Right ventricle myocardium inferior (tissue), 1 donor: ENCODE results near the gene KLK6. TPM values are rescaled to one million over a fixed set of nuclear protein-coding genes. Genes with fewer than 3 reads are reported as not detected.

Experiments used
- ATAC-seq: fragments of 200-7000 bp; cut with Tn5 transposase; one replicate; pipeline ENCODE4 v1.9.1; 2020; ENCODE audit warnings: mild to moderate bottlenecking, moderate library complexity
- DNase-seq: peaks from one replicate; pipeline ENCODE4 v3.0.0; 2021; ENCODE audit errors: missing footprints
- intact Hi-C: fragments of 100-400 bp; cut with DNase I; formaldehyde crosslinking; loops from one replicate; pipeline ENCODE4 v1.11.0; 2022
- total RNA-seq: library from RNA; stranded (reverse); fragmentation: NEBNext Ultra II Directional; extraction: Animal tissue kit (Norgen Biotek cat#: 25700); gene quantifications from one replicate; pipeline ENCODE4 v1.2.1, GENCODE V29; 2021
- donor health status: DM: no; HTN: yes; CAD: no; lungs with severe emphysema.

Gene KLK6
- total RNA-seq, 1 donor from 2014 or later = not detected

DNA sequence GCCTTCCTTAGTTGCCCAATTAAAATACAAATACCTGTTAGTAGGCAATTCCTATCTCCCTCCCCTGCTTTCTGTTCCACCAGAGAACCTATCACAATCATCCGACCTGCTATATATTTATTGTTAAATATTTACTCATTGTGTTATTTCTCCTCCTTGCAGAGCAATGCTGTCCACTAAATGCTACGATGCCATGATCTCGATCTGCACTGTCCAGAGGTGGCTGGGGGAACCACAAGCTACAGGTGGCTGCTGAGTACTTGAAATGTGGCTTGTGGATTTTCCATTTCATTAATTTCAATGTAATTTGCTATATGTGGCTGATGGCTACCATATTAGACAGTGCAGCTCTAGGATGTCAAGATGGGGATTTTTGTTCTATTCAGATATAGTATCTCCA lies 5.1 kb downstream of the KLK6 start:
- intact Hi-C loops = no loop called here
- DNase-seq (no peak), ATAC-seq (no peak)

DNA sequence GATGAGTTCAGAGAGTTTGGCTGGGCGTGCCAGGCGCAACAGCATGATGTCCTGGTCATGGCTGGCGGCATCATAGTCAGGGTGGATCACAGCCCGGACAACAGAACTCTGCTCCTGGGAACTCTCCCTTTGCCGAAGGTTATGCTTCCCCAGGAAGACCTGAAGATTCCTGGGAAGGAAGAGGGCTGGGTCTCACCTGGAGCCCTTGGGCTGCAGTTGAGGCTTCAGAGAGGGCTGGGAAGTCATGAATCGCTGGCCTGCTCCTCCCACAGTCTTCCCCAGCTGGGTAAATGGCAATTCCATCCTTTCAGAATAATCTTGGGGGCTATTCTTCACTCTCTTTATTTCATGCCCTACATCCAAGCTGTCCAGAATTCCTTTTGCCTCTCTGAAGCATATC lies 6.0 kb downstream of the KLK6 start:
- no peak for DNase-seq
- no peak for ATAC-seq
- intact Hi-C loops = no loop called here

GRCh38 chr19:50962245-50962644 lies 7.1 kb downstream of the KLK6 start:
- ATAC-seq (no peak), DNase-seq (no peak)
- intact Hi-C loops = no loop called here

GRCh38 chr19:50959731-50960500 lies 9.5 kb downstream of the KLK6 start:
- intact Hi-C loops = no loop called here
- DNase-seq (no peak), ATAC-seq (no peak)

DNA sequence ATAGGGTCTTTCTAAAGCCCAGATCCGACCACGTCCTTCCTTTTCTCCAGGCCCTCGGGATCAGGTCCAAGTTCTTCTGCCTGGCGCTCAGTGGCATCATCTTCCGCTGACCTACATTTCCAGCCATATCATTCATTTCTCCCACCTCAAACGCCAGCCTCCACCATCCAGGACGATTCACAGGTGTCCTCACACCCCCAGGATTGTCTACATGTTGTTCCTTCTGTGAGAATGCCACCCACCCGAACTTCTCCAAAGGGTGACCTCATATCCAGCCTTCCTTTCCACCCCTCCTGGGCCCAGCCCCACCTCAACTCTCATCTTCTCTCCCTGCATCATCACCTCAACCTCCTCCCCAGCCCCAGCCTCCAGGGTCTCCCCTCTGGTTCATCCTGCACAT lies 11.8 kb downstream of the KLK6 start:
- intact Hi-C loops = no loop called here
- no peak for ATAC-seq
- DNase-seq = no peak

- intact Hi-C loops = no loop called here
- ATAC-seq (no peak), DNase-seq (no peak)
These were observed 16.5 kb downstream of the KLK6 start, which contains the start of gene KLK5 for GRCh38 chr19:50952910-50953309. KLK5 (minus strand) TSS chr19:50953038; CDS start chr19:50952657, 381 bp downstream.

DNA sequence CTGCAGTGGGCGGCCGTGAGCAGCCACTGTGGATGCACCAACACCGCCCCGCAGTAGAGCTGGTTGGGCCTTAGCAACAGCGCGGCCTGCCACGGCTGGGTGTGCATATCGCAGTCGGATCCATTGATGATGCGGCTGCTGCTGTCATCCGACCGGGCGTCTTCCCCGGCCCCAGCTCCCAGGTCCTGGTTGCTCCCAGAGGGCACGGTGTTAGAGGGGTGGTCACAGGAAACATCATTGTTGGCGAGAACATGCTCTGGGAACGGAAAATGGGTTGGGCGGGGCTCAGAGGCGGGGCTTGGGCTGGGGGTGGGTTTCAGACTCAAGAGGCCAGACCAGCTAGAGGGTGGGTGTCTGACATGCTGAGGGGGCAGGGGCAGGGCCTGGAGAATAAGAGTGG lies 19.5 kb downstream of the KLK6 start:
- intact Hi-C loops = no loop called here
- no peak for ATAC-seq
- no peak for DNase-seq

- intact Hi-C loops = no loop called here
- ATAC-seq (no peak), DNase-seq (no peak)
These were observed 22.3 kb downstream of the KLK6 start for GRCh38 chr19:50947123-50947522.

DNA sequence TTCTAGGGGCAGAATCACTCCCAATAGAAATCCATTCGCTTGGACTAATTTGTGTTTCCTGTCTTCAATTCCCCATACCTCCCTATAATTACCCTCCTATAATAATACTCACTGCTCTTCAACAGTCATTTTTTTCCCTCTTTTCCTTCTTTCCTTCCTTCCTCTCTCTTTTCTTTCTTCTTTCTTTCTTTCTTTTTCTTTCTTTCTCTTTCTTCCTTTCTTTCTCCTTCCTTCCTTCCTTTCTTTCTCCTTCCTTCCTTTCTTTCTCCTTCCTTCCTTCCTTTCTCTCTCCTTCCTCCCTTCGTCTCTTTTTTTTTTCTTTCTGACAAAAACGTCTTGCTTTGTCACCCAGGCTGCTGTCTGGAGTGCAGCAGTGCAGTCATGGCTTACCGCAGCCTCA lies 24.6 kb downstream of the KLK6 start:
- ATAC-seq = no peak
- intact Hi-C loops = no loop called here

GRCh38 chr19:50943074-50943828 lies 26.1 kb downstream of the KLK6 start:
- ATAC-seq (no peak), DNase-seq (no peak)
- intact Hi-C loops = no loop called here

More for the DNA sequence above, 24.6 kb downstream of the KLK6 start:
- no peak for DNase-seq

GRCh38 chr19:50939596-50939995 lies 29.8 kb downstream of the KLK6 start:
- DNase-seq (no peak), ATAC-seq (no peak)
- intact Hi-C loops = no loop called here

DNA sequence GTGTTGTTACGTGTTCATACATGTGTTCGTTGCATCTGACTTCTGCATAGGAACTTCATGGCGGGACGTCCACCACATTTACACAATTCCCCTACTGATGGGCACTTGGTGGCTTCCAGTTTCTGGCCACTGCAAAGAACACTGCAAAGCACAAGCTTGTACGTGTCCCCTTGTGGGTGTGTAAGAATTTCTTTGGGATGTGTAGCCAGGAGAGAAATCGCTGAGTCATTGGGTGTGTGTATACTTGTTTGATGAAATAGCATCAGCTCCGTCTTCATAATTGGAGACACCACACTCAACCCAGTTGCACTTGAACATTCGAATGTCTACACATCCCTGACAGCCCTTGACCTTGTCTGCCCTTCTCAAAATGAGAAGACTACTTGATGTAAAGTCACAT lies 35.8 kb downstream of the KLK6 start:
- DNase-seq = no peak
- intact Hi-C loops = loop anchor here (5.0 kb wide), 1 partner anchor 159 kb away; no protein-coding TSS in a partner anchor

DNA sequence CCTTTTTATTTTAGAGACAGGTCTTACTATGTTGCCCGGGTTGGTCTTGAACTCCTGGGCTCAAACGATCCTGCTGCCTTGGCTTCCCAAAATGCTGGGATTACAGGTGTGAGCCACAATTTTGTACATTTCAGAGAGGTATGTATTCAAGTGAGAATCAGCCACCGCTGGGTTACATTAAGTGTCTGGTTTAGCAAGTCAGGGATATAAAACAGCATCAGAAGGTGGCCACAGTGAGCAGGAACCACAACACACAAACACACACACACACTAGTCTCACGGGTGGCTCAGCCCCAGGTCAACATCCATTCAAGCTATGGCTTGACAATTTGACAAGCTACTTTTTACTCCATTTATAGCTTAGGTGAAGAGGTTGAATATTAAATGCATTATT lies 36.7 kb downstream of the KLK6 start:
- ATAC-seq = no peak
- intact Hi-C loops = loop anchor here (5.0 kb wide), 1 partner anchor 160 kb away; no protein-coding TSS in a partner anchor

More for the DNA sequence above, 35.8 kb downstream of the KLK6 start:
- ATAC-seq = no peak

GRCh38 chr19:50932018-50932689 lies 37.2 kb downstream of the KLK6 start:
- intact Hi-C loops = loop anchor here (5.0 kb wide), 1 partner anchor 160 kb away; no protein-coding TSS in a partner anchor
- ATAC-seq (no peak), DNase-seq (no peak)

More for the DNA sequence above, 36.7 kb downstream of the KLK6 start:
- DNase-seq = no peak

GRCh38 chr19:50931023-50931422 lies 38.4 kb downstream of the KLK6 start:
- DNase-seq (no peak), ATAC-seq (no peak)
- intact Hi-C loops = loop anchor here (2.0 to 5.0 kb wide), 2 partner anchors 161 to 238 kb away; no protein-coding TSS in a partner anchor

GRCh38 chr19:50928831-50929230 lies 40.6 kb downstream of the KLK6 start:
- ATAC-seq (no peak), DNase-seq (no peak)
- intact Hi-C loops = loop anchor here (10.0 kb wide), 1 partner anchor 564 kb away; the partner anchor contains the start of gene NAPSA

DNA sequence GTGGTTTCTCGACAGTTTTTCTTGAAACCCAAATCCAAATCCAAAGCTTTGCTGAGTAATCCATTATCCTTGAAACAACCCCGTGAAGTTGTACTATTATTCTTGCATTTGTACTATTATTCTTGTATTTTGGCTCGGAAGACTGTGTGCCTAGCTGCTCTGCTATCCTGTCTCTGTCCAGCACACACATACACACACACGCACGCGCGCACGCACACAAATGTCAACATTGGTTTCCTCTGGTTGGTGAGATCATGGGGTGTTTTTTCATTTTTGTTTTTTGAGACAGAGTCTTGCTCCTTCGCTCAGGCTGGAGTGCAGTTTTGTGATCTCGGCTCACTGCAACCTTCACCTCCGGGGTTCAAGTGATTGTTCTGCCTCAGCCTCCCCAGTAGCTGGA lies 43.2 kb downstream of the KLK6 start:
- no peak for ATAC-seq
- no peak for DNase-seq

GRCh38 chr19:50925734-50926133 lies 43.7 kb downstream of the KLK6 start:
- intact Hi-C loops = loop anchor here (10.0 kb wide), 1 partner anchor 561 kb away; the partner anchor contains the start of gene NAPSA
- DNase-seq = no peak

More for the DNA sequence above, 43.2 kb downstream of the KLK6 start:
- intact Hi-C loops = loop anchor here (10.0 kb wide), 1 partner anchor 561 kb away; the partner anchor contains the start of gene NAPSA

GRCh38 chr19:50924586-50924985 lies 44.8 kb downstream of the KLK6 start:
- no peak for ATAC-seq
- intact Hi-C loops = loop anchor here (10.0 kb wide), 1 partner anchor 560 kb away; the partner anchor contains the start of gene NAPSA
- DNase-seq = no peak

More at GRCh38 chr19:50925734-50926133, 43.7 kb downstream of the KLK6 start:
- no peak for ATAC-seq
